ENCODE measurements around the gene TSPO.
A peak's percentile ranks its signal among the peaks of the same experiment; 100 is the strongest.

The TSPO gene

DNA sequence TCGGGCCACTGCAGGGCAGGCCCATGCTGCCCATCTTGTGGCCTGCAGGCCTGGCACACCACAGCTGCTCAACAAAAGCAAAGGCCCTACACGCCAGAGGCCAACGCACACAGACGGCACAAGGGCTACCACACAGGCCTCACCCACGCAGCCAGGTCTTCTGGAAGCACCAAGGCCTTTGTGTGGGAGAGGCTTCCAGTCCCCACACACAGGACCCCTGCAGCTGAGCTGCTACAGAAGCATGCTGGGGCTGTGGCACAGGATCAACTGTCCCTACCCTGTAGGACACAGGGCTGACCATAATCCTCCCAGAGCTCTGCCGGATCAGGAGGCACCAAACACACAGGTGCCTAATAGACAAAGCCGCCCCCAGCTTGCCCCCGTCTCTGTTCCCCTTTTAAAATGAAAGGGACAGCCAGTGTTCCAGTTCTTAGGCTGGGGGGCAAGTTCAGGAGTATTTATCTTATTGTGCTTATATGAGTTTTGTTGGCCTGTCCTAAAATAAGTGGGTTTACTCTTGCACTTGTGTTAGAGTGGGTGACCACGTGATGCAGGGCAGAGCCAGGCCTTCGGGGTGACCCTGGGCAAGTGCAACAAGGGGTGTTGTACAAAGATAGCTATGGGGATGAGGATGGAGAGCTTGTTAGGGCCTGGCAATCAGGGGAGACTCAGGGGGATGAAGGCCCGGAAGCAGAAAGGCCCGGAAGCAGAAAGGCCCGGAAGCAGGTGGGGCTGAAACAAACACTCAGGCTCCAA lies 30.1 kb downstream of the TSPO start:
- DNase-seq: no peak

GRCh38 chr22:43182118-43182517 lies 30.8 kb downstream of the TSPO start:
- no peak for DNase-seq

GRCh38 chr22:43182726-43183125 lies 31.4 kb downstream of the TSPO start:
- DNase-seq: no peak

GRCh38 chr22:43183496-43184277 lies 32.3 kb downstream of the TSPO start:
- peak; percentile 94 for DNase-seq

DNA sequence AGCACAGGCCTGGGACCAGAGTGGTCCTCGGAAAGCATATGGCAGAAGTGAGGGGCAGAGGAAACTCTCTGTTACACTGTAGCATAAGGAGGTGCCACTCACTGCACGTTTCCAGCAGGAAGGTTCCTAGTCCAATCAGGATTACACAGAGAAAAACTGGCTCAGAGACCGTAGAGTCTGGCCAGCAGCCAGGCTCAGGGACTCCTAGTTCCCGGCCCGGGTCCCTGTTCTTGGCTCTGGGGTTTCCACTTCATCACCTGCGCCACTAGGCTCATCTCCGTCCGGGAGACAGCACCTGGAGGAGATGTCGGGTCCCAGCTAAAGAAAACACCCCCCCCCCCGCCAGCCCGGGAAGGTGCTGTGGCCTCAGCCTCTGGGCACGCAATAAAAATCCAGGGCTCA lies 34.5 kb downstream of the TSPO start:
- peak; percentile 44 for DNase-seq

DNA sequence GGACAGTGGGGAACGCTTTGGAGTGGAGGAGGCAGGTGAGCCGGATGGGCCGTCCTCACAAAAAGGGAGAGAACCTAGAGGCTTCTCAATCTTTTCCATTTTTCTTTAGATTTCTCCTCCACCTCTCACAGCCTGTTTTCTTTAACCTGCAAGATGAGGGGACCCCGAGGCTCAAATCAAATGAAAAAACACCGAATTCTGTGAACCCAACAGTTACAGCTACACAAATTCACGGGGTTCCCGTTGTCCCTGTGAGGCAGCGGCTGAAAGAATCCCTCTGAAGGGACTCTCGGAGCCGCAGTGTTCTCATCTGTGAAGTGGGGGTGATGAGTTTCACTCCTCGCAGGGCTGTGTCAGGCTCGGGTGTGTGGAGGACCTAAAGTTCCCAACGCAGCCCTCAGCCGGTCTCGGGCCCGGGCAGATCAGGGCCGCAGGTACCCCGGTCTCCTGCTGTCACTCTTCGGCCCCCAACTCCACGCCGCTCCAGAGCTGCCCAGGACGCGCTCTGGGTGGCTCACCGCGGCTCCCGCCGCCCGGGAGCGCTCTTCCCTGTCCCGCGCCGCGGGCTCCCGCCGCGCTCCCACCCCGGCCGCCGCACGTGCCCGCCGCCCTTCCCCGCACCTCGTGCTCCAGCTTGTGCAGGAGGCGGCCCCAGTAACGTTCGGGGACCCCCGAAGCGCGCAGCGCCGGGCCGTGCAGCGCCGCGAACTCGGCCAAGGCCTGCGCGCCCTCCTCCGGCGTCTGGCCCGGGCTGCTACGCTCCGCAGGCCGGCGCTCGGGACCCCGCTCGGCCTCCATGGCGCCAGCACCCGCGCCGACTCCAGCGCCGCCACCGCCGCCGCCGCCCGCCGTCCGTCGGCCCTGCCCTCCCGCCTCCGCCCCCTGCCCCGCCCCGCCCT lies 35.2 kb downstream of the TSPO start, which contains the start of gene TTLL12:
TTLL12 (minus strand) TSS at position 863 of the 899 bp plus-strand sequence; CDS start at position 798, 65 bp downstream.
- peak; percentile 80 for DNase-seq

GRCh38 chr22:43187171-43188099 lies 36.1 kb downstream of the TSPO start:
- peak; percentile 97 for DNase-seq

GRCh38 chr22:43188829-43189545 lies 37.6 kb downstream of the TSPO start:
- no peak for DNase-seq

DNA sequence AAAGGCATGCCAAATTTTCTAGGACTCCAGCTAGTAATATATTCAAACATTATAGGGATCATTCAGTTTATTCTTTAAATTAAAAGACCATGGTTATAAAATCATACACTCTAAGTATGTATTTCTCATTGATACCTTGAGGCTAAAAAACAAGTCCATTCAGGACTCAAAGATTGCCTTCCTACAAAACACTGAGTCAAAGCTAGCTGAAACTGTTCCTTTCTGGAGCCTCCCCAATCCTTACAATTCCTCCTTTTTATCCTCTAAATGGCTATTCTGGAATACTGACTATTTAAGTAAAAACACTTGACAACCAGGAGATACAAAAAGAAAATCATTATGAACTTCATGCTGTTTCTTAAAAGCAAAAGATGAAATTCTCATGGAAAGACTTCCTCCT lies 40.5 kb downstream of the TSPO start:
- no peak for DNase-seq

- no peak for DNase-seq
Observed at GRCh38 chr22:43197271-43197941, 46.0 kb downstream of the TSPO start.

DNA sequence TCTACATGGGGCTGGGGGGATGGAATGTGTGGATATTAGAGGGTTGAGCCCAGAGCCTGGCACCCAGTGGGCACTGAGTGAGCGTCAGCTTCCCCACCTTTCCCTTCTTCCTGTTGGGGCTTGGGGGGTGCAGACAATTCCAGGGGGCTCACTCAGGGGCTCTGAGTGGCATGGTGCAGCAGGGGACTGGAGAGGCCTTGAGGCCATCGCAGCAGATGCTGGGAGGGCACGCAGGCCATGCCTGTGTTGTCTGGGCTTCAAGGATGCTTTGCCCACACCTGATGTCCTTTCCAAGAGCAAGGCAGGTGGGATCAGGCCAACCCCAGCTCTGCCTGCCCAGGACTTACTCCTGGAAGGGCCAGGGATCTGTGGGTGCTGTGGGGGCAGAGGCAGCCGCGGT lies 46.8 kb downstream of the TSPO start:
- DNase-seq: no peak

GRCh38 chr22:43198936-43199335 lies 47.6 kb downstream of the TSPO start:
- DNase-seq: no peak

DNA sequence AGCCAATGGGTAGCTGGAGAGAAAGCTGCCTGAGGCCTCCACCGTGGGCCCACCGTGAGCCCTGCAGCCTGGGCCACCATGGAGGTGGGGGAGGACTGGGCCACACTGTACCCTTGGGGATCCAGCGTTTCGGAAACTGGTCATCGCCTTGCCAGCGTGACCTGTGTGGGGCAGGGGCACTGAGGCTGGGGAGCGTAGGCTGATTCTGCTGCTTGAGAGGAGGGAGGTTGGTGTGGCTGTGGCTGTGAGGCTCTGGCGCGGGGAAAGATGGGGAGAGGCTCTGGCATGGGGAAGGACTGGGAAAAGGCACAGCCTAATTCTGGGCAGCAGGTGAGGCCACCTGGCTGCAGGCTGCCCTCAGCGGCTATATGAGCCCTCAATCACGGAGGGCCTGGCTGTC lies 48.2 kb downstream of the TSPO start:
- no peak for DNase-seq

- no peak for DNase-seq
Observed at GRCh38 chr22:43200031-43200430, 48.7 kb downstream of the TSPO start.

- no peak for DNase-seq
Observed at GRCh38 chr22:43200555-43200954, 49.2 kb downstream of the TSPO start.

- DNase-seq: no peak
Observed at GRCh38 chr22:43201486-43202219, 50.3 kb downstream of the TSPO start.

DNA sequence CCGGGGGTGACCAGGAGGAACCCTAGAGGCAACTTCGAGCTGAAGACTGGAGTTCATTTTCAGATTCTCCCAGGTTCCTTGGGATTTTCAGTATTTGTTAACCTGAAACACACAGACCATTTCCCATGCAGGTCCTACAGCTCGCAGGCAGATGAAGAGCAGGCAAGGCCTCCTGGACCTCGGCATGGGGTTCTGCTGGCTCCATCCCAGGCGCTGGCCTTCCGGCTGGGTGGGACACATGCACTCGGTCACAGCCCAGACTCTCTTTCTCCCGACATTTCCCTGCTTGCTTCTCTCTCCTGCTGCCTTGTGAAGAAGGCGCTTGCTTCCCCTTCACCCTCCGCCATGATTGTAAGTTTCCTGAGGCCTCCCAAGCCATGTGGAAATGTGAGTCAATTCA lies 51.0 kb downstream of the TSPO start:
- DNase-seq: no peak

DNA sequence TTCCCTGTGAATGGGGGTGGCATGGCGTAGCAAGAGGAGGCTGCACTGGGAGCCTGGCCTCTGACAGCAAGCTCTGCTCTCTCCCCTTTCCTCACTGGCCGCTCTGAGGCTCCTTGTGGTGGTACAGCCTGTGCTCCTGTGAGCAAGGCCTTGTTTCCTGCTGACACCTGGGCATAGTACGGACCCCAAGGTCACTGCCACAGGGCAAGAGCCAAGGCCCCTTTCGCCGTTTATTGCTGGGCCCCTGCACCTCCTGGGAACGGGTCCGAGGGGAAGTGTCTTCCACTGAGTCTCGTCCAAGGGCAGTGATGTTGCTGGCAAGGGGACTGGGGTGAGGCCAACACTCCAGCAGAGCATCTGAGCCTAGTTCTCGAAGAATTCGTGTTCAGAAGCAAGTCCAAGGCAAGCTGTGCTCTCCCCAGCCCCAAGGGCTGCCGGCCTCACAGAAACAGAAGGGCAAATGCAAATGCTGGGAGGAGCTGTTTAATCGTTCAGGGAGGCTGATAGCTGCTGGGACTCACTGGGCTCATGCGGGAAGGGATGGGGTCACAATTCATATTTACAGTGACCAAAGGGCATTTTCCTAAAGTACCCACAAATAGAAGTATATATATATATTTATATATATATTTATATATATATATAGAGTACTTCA lies 51.5 kb downstream of the TSPO start:
- no peak for DNase-seq

GRCh38 chr22:43203471-43203981 lies 52.2 kb downstream of the TSPO start:
- no peak for DNase-seq
